RWPE2 (cell line): ENCODE data around the gene PIGL.
A peak's percentile ranks its signal among the peaks of the same experiment; 100 is the strongest.
"Not testable (repeated sequence)": the region's sequence is repeated elsewhere in the genome, so short reads cannot be mapped to it uniquely, and the experiment has no call there.

ENCODE experiments used
- ATAC-seq: fragments of 200-7000 bp; cut with Tn5 transposase; 3 replicates; pipeline ENCODE4 v1.9.1; 2021; ENCODE audit warnings: low read depth
- DNase-seq: peaks from one replicate; pipeline ENCODE4 v3.0.0-alpha.2; 2020; ENCODE audit warnings: low spot score
- H3K27ac ChIP-seq: fragments of 450-650 bp; 2 replicates; pipeline ENCODE4 v1.5.1; 2017; ENCODE audit warnings: mild to moderate bottlenecking; ENCODE audit not compliant: poor library complexity, severe bottlenecking
- H3K27me3 ChIP-seq: fragments of 250-450 bp; sonication (Bioruptor Pico); 2 replicates; pipeline ENCODE4 v1.5.1; 2021; ENCODE audit warnings: mild to moderate bottlenecking, moderate library complexity; ENCODE audit not compliant: insufficient read depth, poor library complexity, severe bottlenecking
- H3K36me3 ChIP-seq: fragments of 250-450 bp; sonication (Bioruptor Pico); 2 replicates; pipeline ENCODE4 v1.5.1; 2020; ENCODE audit warnings: low read depth, mild to moderate bottlenecking, moderate library complexity
- H3K4me1 ChIP-seq: fragments of 250-450 bp; sonication (Bioruptor Pico); 2 replicates; pipeline ENCODE4 v1.5.1; 2021; ENCODE audit warnings: mild to moderate bottlenecking, moderate library complexity; ENCODE audit not compliant: insufficient read depth, poor library complexity, severe bottlenecking
- H3K4me3 ChIP-seq: fragments of 250-450 bp; sonication (Bioruptor Pico); 2 replicates; pipeline ENCODE4 v1.5.1; 2021; ENCODE audit warnings: mild to moderate bottlenecking, moderate library complexity; ENCODE audit not compliant: severe bottlenecking
- H3K9me3 ChIP-seq: fragments of 250-450 bp; sonication (Bioruptor Pico); 2 replicates; pipeline ENCODE4 v1.5.1; 2021; ENCODE audit warnings: mild to moderate bottlenecking, moderate library complexity; ENCODE audit not compliant: severe bottlenecking
- TF ChIP-seq, protein P1 (sequence below): fragments of 450-650 bp; IDR thresholded peaks from one replicate; pipeline ENCODE4 v1.5.1; 2017; ENCODE audit warnings: mild to moderate bottlenecking, moderate library complexity; ENCODE audit not compliant: poor library complexity, severe bottlenecking

Gene PIGL

GRCh38 chr17:16302856-16303255, 85.8 kb downstream of the PIGL start:
- Histone ChIP-seq H3K4me1 (no peaks in the 10 kb centered on the region), H3K36me3 (no peaks in the 10 kb centered on the region; the same call in 1 of the 2 replicates), H3K4me3 (no peak overlapping the region), H3K9me3 (no peaks in the 10 kb centered on the region), H3K27me3 (no peaks in the 10 kb centered on the region), H3K27ac (no peak overlapping the region)
- TF ChIP-seq, protein P1, sequence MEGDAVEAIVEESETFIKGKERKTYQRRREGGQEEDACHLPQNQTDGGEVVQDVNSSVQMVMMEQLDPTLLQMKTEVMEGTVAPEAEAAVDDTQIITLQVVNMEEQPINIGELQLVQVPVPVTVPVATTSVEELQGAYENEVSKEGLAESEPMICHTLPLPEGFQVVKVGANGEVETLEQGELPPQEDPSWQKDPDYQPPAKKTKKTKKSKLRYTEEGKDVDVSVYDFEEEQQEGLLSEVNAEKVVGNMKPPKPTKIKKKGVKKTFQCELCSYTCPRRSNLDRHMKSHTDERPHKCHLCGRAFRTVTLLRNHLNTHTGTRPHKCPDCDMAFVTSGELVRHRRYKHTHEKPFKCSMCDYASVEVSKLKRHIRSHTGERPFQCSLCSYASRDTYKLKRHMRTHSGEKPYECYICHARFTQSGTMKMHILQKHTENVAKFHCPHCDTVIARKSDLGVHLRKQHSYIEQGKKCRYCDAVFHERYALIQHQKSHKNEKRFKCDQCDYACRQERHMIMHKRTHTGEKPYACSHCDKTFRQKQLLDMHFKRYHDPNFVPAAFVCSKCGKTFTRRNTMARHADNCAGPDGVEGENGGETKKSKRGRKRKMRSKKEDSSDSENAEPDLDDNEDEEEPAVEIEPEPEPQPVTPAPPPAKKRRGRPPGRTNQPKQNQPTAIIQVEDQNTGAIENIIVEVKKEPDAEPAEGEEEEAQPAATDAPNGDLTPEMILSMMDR = no peak
- ATAC-seq (no peak), DNase-seq (no peak)

DNA sequence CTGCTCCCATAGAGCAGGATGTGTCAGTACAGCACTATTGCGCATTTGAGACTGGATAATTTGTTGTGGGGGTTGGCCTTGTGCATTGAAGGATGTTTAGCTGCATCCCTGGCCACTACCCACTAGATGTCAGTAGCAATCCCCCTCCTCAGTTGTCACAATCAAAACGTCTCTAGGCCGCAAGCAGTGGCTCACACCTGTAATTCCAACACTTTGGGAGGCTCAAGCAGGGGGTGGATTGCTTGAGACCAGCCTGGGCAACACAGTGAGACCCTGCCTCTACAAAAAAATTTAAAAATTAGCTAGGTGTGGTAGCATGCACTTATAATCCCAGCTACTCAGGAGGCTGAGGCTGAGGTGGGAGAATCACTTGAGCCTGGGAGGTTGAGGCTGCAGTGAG, 87.8 kb downstream of the PIGL start:
- no peak overlapping the region for H3K4me3 ChIP-seq
- no peaks in the 10 kb centered on the region for H3K27me3 ChIP-seq
- no peak overlapping the region for H3K27ac ChIP-seq
- no peaks in the 10 kb centered on the region for H3K4me1 ChIP-seq
- TF ChIP-seq, protein P1 = peak; percentile 56
- no peak for DNase-seq
- H3K9me3 ChIP-seq = no peaks in the 10 kb centered on the region
- peaks cover 4% of the 10 kb centered on the region; the same call in 1 of the 2 replicates for H3K36me3 ChIP-seq
- peak; percentile 66 for ATAC-seq

- no peak overlapping the region for H3K4me3 ChIP-seq
- ATAC-seq = no peak
- peaks cover 4% of the 10 kb centered on the region; the same call in 1 of the 2 replicates for H3K36me3 ChIP-seq
- no peaks in the 10 kb centered on the region for H3K4me1 ChIP-seq
- no peak for DNase-seq
- H3K27ac ChIP-seq = no peak overlapping the region
- H3K9me3 ChIP-seq = no peaks in the 10 kb centered on the region
- TF ChIP-seq, protein P1 = no peak
- no peaks in the 10 kb centered on the region for H3K27me3 ChIP-seq
Observed at GRCh38 chr17:16306211-16306610, 89.2 kb downstream of the PIGL start.

GRCh38 chr17:16312061-16312460, 95.1 kb downstream of the PIGL start:
- DNase-seq, H3K36me3 ChIP-seq, H3K4me3 ChIP-seq, ATAC-seq, H3K4me1 ChIP-seq, H3K27me3 ChIP-seq, H3K27ac ChIP-seq, H3K9me3 ChIP-seq: not testable (repeated sequence)

GRCh38 chr17:16313139-16314090, 96.4 kb downstream of the PIGL start:
- Histone ChIP-seq H3K9me3 (no peaks in the 10 kb centered on the region), H3K4me3 (no peak overlapping the region), H3K27me3 (no peaks in the 10 kb centered on the region), H3K4me1 (no peaks in the 10 kb centered on the region), H3K36me3 (peaks cover 4% of the 10 kb centered on the region; the same call in 1 of the 2 replicates), H3K27ac (no peak overlapping the region)
- DNase-seq (no peak), ATAC-seq (no peak)
- TF ChIP-seq, protein P1 = no peak
